ENCODE measurements around the gene ACD.
A peak's percentile ranks its signal among the peaks of the same experiment; 100 is the strongest.

ACD gene

GRCh38 chr16:67675579-67675935 lies 15.5 kb upstream of the ACD start:
- DNase-seq: no peak

GRCh38 chr16:67674851-67675578 lies 15.0 kb upstream of the ACD start:
- no peak for DNase-seq

GRCh38 chr16:67673712-67674580 lies 13.9 kb upstream of the ACD start:
- DNase-seq: no peak

DNA sequence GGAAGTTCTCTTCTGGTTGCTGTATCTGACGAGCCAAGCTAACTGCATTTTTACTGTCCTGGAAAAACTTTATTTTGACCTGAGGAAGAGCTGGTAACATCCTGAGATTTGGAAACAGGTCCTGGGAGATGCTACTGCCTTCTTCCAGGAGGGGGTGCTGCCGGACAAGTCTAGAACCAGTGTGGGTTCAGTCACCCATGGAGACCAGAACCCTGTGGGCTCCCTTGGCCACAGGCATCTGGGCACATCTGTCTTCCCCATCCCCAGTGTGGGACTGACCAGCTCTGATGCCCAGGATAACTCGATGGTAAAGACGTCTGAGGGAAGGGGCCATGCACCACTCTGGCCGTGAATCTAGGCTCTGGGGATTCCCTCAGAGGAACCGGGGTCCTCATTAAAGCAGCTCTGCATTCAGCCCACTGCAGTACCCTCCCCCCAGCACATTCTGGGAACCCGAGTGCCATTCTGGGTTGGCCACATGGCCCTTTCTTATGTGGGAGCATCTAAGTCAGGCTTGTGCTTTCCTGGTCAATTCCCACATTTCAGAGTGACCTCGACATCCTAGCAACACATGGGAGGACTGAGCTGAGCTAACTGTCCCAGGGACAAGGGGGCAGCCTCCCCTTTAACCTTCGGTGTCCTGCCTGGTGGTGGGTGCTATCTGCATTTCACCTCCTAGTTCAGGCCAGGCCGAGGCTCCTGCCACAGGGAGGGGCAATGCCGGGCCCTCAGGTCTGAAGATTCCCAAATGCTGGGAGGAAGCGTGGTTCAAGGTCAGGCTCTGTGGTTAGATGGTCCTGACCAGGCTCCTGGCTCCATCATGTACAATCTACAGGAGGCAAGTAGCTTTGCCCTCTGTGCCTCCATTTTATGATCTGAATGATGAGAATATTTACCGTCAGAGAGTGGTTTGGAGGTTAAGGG lies 12.9 kb upstream of the ACD start:
- peak; percentile 71 to 72 for DNase-seq

GRCh38 chr16:67672306-67672705 lies 12.2 kb upstream of the ACD start:
- no peak for DNase-seq

DNA sequence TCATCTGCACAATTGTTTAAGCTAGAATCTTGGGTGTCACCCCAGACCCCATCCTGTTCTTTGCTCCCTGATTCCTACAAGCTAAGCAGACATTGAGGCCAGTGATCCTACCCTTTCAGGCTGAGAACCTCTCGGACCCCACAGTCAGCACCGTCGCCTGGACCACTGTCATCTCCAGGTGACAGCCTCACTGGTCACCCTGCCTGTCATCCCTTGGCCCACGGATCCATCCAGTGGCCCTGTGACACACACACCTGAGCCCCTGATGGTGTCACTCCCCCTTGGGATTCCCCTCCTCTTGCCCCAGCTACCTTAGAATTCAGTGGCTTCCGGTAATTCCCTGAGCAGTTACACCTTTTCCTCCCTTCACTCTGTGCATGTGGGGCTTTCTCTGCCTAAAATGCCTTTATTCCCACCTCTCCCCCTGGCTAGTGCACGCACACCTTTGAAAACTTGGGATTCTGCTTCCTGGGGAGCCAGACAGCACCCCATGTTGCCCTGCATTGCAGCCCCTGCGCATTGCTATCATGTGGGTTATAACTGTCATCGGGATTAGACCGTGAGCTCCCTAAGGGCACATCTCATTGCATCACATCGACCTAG lies 9.5 kb upstream of the ACD start:
- no peak for DNase-seq

DNA sequence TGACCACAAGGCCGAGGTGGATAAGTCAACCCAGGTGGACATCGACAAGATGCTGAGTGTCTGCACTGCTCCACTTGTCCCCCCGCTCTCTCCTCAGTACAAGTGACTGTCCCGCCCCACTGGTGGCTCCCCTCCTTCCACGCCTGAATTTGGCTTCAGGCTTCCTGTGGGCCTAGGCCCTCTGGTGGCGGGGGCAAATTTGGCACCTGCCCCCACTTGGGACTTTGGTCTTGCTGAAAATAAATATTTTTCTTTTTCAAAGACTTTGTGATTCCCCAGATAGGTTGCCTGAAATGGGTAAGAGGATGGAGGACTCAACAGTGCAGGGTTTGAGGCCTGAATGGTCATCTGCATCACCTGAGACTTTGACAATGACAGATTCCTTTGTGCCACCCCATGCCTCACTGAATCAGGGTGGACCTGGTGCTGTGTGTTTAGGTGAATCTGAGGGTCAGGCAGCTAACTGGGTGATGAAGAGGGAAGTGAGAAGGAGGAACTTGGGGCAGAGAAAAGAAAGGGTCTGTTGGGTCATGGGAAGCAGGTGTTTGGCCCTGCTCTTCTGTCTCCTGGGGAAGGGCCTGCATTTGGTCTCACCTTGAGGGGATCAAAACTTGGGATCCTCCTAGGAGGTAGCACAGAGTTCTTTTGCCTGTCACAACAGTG lies 8.6 kb upstream of the ACD start:
- peak in 1 of 2 experiments; percentile 53 for DNase-seq

- DNase-seq: peak; percentile 86 to 89
These were observed 7.9 kb upstream of the ACD start for GRCh38 chr16:67667817-67668494.

GRCh38 chr16:67667453-67667816 lies 7.4 kb upstream of the ACD start:
- no peak for DNase-seq

DNA sequence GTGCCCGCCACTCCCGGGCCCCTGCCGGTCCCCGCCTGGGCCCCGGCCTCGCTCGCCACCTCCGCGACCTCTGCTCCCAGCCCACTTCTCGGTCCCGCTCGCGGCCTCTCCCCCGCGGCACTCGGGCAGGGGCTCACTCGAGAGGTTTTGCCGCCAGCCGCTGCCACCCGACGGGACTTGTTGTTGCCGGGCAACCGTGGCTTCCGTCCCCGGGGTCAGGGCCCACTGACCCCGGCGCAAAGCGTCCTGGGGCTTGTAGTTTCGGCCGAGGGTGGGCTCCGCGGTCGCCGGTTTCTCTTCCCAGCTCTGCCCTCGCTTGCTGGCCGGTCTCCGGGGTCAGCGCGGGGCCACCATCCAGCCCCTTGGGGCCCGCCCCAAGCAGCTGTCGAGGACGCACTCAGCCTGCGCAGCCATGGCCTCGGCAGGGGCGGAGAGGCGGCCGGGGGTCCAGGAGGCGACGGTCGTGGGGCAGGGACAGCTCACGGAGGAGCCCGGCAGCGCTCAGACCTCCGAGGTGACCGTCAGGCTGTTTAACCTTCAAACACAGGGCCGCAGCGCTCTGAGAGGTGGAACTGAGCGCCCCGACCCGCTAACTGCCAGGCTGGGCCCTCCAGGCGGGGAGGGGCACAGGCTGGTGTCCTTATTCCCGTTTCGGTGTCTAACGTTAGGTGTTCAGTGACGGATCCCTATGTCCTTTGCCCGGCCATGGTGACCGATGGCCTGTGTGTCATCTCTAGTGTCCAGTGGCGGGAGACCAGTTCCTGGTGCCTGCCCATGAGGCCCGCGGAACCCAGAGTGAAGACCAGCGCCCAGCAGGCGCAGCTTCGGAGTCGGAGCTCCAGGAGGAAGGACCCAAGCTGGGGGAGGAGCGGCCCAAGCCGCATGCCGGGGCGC lies 6.7 kb upstream of the ACD start, which contains the start of the genes C16orf86 and ENKD1:
C16orf86 (plus strand) TSS at position 256 of the 894 bp plus-strand sequence; CDS start at position 413, 157 bp downstream.
ENKD1 (minus strand) TSS at position 192 of the 894 bp plus-strand sequence. CDS start 308 bp downstream, outside the sequence.
- peak; percentile 81 to 85 for DNase-seq

DNA sequence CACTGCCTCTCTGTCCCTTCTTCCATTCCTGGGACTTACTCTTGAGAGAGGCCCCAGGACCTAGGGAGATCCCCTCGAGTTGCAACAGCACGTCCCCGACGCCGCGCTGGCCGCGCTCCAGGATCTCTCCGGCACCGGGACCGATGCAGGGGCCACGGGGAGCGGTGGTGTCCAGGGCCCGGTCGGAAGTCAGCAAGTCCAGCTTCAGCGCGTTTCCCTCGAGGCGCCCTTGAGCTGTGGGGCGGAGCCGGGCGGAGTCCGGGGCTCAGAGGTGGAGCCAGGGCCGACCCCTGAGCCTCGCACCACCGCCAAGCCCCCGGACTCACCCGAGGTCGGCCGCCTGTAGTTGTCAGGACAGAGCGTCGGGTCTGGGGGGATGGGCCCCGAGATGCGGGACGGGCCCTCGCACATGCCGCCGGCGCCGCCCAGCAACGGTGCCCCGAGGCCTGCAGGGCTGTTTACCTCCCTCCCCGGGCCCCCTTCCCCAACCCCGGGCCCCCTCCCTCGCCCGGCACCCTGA lies 6.0 kb upstream of the ACD start:
- DNase-seq: peak in 1 of 2 experiments; percentile 53

DNA sequence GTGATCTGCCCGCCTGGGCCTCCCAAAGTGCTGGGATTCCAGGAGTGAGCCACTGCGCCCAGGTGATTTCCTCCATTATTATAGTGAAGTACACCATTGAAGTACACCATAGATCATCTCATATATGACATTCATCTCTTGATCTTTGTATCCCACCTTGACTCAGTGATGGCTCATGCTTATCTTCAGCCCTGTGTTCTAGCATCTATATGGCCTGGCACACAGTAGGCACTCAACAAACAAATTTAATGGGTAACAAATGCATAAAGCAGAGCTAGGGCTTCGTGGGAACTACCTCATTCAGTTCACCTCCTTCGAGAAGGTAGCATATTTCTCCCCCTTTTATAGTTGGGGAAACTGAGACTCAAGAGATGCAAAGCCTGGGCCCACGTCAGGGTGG lies 5.5 kb upstream of the ACD start:
- no peak for DNase-seq

DNA sequence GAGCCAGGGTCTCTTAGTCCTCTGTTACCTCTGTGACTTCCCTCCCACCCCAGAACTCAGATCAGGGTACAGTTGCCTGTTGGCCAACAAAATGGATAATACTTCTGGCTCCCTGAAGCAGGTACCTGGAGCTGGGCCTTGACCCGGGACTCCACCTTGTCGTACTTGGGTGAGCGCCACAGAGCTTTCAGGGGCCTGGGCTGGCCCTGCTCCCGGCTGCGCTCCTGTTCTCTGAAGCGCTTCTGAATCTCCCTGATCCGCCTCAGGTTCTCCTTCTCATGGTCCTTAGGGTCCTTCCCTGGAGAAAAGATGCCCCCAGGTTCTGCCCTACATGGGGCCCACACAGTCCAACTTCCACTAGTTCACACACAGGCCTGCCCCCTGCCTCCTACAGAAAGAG lies 4.8 kb upstream of the ACD start:
- DNase-seq: no peak

GRCh38 chr16:67664258-67664657 lies 4.2 kb upstream of the ACD start:
- DNase-seq: no peak

- no peak for DNase-seq
These were observed 3.8 kb upstream of the ACD start for GRCh38 chr16:67663877-67664222.

DNA sequence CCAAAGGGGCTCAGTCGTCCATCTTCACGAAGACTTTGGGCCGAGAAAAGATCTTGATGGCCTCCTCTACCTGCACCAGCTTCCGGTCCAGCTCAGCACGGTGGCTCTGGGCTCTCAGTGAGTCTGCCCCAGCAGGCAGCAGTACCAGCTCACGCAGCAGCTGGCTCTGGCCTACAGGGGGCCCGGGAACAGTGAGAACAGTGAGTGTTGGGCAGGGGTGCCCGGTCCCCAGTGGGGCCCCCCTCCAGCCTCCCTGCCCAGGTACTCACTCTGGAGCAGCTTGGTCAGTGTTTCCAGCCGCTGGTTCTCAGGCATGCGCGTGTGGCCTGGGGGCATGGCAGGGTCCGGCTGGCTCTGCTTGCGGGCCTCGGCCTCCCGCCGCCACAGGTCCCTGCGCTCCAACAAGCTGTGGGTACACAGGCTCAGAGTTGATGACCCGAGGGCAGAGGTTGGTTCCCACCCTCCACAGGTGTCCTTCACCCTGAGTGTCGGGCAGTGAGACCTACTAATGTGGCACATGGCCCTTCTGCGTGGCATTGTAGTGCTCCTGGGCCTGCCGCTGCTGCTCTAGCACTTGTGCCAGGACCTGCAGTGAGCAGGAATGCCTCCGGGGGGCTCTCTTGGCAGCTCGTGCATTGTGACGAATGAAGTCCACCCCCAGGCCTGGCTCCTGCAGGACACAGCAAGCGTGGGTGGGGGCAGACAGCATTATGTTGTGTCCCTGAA lies 3.3 kb upstream of the ACD start:
- peak; percentile 66 to 71 for DNase-seq

DNA sequence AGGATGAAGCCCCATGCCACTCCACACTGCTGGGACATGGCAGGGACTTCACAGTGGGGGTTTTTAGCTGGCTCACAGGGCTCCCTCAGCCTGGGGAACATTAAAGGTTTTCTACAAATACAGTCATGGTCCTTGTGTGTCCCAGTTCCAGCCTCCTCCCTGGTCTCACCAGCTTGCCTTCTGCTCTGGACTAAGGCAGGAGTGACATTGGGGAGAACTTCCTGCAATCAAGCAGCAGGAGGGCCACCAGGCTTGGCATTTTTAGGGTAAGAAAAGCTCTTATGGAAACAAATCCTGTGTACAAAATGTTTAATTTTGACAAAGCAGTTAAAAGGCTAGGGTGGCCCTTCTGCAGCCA lies 2.6 kb upstream of the ACD start:
- DNase-seq: no peak

DNA sequence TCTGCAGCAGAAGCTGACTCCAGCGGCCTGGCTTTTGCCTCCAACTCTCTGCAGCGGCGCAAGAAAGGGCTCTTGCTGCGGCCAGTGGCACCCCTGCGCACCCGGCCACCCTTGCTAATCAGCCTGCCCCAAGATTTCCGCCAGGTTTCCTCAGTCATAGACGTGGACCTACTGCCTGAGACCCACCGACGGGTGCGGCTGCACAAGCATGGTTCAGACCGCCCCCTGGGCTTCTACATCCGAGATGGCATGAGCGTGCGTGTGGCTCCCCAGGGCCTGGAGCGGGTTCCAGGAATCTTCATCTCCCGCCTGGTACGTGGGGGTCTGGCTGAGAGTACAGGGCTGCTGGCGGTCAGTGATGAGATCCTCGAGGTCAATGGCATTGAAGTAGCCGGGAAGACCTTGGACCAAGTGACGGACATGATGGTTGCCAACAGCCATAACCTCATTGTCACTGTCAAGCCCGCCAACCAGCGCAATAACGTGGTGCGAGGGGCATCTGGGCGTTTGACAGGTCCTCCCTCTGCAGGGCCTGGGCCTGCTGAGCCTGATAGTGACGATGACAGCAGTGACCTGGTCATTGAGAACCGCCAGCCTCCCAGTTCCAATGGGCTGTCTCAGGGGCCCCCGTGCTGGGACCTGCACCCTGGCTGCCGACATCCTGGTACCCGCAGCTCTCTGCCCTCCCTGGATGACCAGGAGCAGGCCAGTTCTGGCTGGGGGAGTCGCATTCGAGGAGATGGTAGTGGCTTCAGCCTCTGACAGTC lies 2.0 kb upstream of the ACD start:
- DNase-seq: no peak
